Suprapubic skin (tissue), 4 donors: Measurements from ENCODE around the gene LMTK2. TPM values are rescaled to one million over a fixed set of nuclear protein-coding genes. Genes with fewer than 3 reads are reported as not detected.
A peak's percentile ranks its signal among the peaks of the same experiment; 100 is the strongest.

Source experiments
- DNase-seq, 2 donors: peaks; one replicate each; pipeline ENCODE4 v3.0.0-alpha.2; 2019; ENCODE audit warnings: low spot score in 2 of 2
- H3K27ac ChIP-seq: fragments of 200-600 bp; sonication (generic); one replicate; pipeline ENCODE4 v1.5.1; 2019
- H3K27me3 ChIP-seq: fragments of 200-600 bp; sonication (generic); one replicate; pipeline ENCODE4 v1.5.1; 2019
- H3K36me3 ChIP-seq: fragments of 200-600 bp; sonication (generic); one replicate; pipeline ENCODE4 v1.5.1; 2019
- H3K4me1 ChIP-seq: fragments of 200-600 bp; sonication (generic); one replicate; pipeline ENCODE4 v1.5.1; 2019
- H3K4me3 ChIP-seq: fragments of 200-600 bp; sonication (generic); one replicate; pipeline ENCODE4 v1.5.1; 2019; ENCODE audit warnings: mild to moderate bottlenecking
- H3K9me3 ChIP-seq: fragments of 200-600 bp; sonication (generic); one replicate; pipeline ENCODE4 v1.5.1; 2019
- EP300 ChIP-seq: sonication (generic); formaldehyde crosslinking; IDR thresholded peaks from one replicate; pipeline ENCODE4 v1.6.1; 2017; ENCODE audit warnings: antibody characterized with exemption
- POLR2A ChIP-seq, 2 donors: fragments of 450-650 bp; IDR thresholded peaks; one replicate each; pipeline ENCODE4 v1.6.1; 2017; ENCODE audit warnings: antibody characterized with exemption in 2 of 2, mild to moderate bottlenecking in 2 of 2, moderate library complexity in 2 of 2
- POLR2AphosphoS5 ChIP-seq, 3 donors: sonication (generic); formaldehyde crosslinking; IDR thresholded peaks; one replicate each; pipeline ENCODE4 v1.6.1; 2017; ENCODE audit warnings: antibody characterized with exemption in 3 of 3
- WGBS: methylation state at CpG from one replicate; pipeline ENCODE4 v1.1.5; 2018; 5-methylcytosine and 5-hydroxymethylcytosine counted together
- total RNA-seq, 4 donors: library from RNA; depleted of rRNA; stranded (reverse); fragments of >200 nt; gene quantifications; one replicate each; pipeline ENCODE4 v1.1.0, GENCODE V29; 2016
- TF ChIP-seq, protein P1 (sequence below), 2 donors: fragments of 200-600 bp in 1 of 2; fragments of 450-650 bp in 1 of 2; sonication (generic) in 1 of 2; IDR thresholded peaks; one replicate each; pipeline ENCODE4 v1.5.1; 2016 to 2019; ENCODE audit warnings: antibody characterized with exemption in 2 of 2, mild to moderate bottlenecking in 1 of 2, moderate library complexity in 1 of 2

The LMTK2 gene
- total RNA-seq, 4 donors from 2014 or later = 34.0 to 45.1 (median 39.8) TPM

DNA sequence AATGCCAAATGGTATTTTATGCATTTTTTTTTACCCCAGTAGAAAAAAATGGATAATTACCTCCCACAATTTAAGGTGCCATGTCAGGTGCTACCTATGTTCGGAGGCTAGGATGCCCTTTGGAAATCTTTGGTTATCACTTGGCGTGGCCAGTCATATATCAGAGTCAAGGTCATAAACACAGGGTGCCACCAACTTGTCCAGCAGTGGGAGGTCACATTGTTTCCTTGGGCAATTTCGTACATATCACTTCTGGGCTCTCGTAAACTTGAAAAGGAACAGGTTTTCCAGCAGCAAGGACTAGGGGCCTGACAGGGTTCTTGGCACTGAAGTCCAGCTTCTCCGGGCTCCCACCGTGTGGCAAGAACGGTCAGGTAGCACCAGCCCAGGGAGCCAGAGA, 56.6 kb downstream of the LMTK2 start:
- Histone ChIP-seq H3K36me3 (peaks cover 5% of the 10 kb centered on the region), H3K9me3 (no peaks in the 10 kb centered on the region), H3K27ac (peak overlapping the region; percentile 7), H3K4me1 (peaks cover 23% of the 10 kb centered on the region), H3K27me3 (no peaks in the 10 kb centered on the region), H3K4me3 (no peak overlapping the region)
- 85% methylated on average over 7 of the region's 7 CpGs for WGBS
- DNase-seq = no peak
- TF ChIP-seq POLR2A (IDR thresholded peaks at IDR 0.05) = no peak
- TF ChIP-seq POLR2AphosphoS5 (IDR thresholded peaks at IDR 0.05) = no peak
- TF ChIP-seq EP300 = no peak
- TF ChIP-seq, protein P1, sequence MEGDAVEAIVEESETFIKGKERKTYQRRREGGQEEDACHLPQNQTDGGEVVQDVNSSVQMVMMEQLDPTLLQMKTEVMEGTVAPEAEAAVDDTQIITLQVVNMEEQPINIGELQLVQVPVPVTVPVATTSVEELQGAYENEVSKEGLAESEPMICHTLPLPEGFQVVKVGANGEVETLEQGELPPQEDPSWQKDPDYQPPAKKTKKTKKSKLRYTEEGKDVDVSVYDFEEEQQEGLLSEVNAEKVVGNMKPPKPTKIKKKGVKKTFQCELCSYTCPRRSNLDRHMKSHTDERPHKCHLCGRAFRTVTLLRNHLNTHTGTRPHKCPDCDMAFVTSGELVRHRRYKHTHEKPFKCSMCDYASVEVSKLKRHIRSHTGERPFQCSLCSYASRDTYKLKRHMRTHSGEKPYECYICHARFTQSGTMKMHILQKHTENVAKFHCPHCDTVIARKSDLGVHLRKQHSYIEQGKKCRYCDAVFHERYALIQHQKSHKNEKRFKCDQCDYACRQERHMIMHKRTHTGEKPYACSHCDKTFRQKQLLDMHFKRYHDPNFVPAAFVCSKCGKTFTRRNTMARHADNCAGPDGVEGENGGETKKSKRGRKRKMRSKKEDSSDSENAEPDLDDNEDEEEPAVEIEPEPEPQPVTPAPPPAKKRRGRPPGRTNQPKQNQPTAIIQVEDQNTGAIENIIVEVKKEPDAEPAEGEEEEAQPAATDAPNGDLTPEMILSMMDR (IDR thresholded peaks at IDR 0.05) = no peak

DNA sequence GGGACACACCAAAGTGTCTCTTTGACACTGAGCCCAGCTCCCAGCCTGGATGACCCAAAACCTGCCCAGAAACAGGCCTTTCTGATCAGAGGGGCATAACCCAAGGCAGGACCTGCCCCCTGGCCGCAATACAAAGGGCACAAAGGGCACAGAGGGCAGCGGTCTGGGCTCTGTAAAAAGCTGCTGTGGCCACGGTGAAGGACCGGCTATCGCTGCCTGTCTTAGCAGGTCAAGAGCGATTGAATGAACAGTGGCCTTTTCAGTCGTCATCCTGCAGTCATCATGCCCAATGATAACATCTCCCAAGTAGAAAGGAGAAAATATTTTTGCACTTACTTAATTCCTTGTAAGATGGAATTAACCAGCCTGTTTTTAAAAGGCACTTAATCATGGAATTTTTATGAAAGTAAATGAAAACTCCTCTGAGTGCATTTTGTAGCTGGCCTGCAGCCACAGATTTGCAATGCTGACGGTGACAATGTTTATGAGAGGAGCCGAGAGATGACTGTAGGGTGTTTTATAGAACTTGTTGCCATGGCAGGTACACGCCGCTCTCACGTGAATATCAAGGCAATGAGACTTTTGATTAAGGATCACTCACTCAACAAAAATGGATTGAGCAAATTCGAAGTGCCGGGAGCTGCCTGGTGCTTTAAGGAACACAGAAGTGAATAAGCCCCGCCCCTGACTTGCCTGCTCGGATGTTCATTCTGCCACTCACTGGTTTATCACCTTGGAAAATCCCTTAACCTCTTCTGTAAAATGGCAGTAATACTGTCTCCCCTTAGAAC, 57.2 kb downstream of the LMTK2 start:
- DNase-seq = no peak
- peaks cover 23% of the 10 kb centered on the region for H3K4me1 ChIP-seq
- H3K27me3 ChIP-seq = no peaks in the 10 kb centered on the region
- H3K27ac ChIP-seq = peak overlapping the region; percentile 7
- no peak for TF ChIP-seq POLR2A (IDR thresholded peaks at IDR 0.05)
- TF ChIP-seq, protein P1 (IDR thresholded peaks at IDR 0.05) = no peak
- no peak for TF ChIP-seq POLR2AphosphoS5 (IDR thresholded peaks at IDR 0.05)
- TF ChIP-seq EP300 = no peak
- no peak overlapping the region for H3K4me3 ChIP-seq
- H3K9me3 ChIP-seq = no peaks in the 10 kb centered on the region
- H3K36me3 ChIP-seq = peaks cover 4% of the 10 kb centered on the region
- WGBS = 63% methylated on average over 15 of the region's 16 CpGs

DNA sequence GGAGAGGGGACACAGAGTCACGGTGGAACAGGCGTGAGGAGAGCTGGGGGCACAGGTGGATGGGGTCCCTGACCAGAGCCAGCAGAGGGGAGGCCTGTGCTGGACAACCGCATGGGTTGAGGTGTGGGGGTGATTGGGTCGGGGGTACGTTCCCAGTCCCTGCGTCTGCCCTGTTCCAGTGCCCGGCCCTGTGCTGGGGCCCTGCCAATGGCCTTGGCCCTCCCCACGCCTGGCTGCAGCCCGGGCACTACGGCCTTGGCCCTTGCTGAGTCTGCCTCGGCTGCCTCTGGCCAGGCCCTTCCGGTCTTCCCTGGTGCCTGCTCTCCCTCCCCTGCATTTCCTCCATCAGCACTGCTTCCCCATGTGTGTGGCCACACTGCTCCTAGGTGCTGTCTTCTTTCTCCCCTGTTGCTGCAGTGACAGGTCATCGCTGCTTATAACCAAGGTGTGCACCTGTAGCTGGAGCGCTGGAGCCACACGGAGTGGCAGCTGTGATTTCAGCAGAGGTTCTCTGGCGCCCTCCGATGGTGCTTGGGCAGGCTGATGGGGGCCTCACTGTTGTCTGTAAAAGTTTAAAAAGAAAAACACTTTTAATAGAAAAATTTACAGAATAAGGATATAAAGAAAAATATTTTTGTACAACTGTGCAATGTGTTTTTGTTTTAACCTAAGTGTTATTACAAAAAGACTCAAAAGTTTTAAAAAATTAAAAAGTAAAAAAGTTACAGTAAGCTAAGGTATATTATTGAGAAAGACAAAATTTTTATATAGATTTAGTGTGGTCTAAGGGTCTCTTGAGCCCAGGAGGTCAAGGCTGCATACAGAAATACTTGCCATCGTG, 59.4 kb downstream of the LMTK2 start:
- Histone ChIP-seq H3K4me1 (peaks cover 20% of the 10 kb centered on the region), H3K27ac (no peak overlapping the region), H3K27me3 (no peaks in the 10 kb centered on the region), H3K9me3 (no peaks in the 10 kb centered on the region), H3K4me3 (no peak overlapping the region), H3K36me3 (peaks cover 3% of the 10 kb centered on the region)
- WGBS = 73% methylated on average over 17 of the region's 18 CpGs
- no peak for DNase-seq
- TF ChIP-seq, protein P1 (IDR thresholded peaks at IDR 0.05) = peak in 1 of 2 donors; percentile 47
- no peak for TF ChIP-seq POLR2A (IDR thresholded peaks at IDR 0.05)

DNA sequence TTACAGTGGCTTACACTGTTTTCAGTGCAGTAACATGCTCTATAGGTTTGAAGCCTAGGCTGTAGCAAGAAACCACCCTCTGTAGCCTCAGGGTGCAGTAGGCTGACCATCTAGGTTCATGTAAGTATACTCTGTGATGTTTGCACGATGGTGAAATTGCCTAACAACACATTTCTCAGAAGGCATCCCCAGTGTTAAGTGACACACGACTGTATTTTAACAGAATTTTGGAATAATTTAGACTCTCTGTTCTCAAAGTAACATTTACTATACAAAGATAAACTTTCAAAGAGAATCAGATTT, 60.0 kb downstream of the LMTK2 start:
- H3K27ac ChIP-seq = no peak overlapping the region
- DNase-seq = no peak
- 76% methylated on average over 2 of the region's 2 CpGs for whole genome bisulfite sequencing
- no peak overlapping the region for H3K4me3 ChIP-seq
- TF ChIP-seq EP300 (no peak), POLR2A (IDR thresholded peaks at IDR 0.05) (no peak)
- TF ChIP-seq, protein P1 (IDR thresholded peaks at IDR 0.05) = no peak
- H3K9me3 ChIP-seq = no peaks in the 10 kb centered on the region
- H3K27me3 ChIP-seq = no peaks in the 10 kb centered on the region
- H3K4me1 ChIP-seq = peaks cover 20% of the 10 kb centered on the region
- H3K36me3 ChIP-seq = peaks cover 9% of the 10 kb centered on the region

DNA sequence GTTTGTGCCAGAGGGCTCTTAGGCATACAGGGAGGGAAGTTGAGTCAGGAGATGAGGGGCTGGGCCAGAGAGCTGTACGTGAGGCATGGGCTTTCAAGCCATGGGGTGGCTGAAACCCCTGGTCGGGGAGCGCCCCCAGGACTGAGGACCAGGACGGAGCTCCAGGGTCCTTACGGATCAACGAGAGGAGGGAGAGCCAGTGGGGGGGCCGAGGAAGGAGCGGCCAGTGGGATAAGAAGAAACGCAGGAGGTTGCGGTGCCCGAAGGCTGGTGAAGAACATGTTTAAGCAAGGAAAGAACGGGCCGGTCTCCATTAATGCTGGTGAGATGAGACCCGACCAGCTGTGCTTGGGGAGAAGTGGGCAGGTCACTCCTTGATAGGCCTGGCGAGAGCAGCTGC, 61.0 kb downstream of the LMTK2 start:
- peaks cover 20% of the 10 kb centered on the region for H3K4me1 ChIP-seq
- DNase-seq = no peak
- peaks cover 13% of the 10 kb centered on the region for H3K36me3 ChIP-seq
- H3K9me3 ChIP-seq = no peaks in the 10 kb centered on the region
- H3K27me3 ChIP-seq = no peaks in the 10 kb centered on the region
- TF ChIP-seq POLR2AphosphoS5 (IDR thresholded peaks at IDR 0.05) (no peak), POLR2A (IDR thresholded peaks at IDR 0.05) (no peak), EP300 (no peak)
- TF ChIP-seq, protein P1 (IDR thresholded peaks at IDR 0.05) = no peak
- WGBS = 92% methylated on average over 15 of the region's 15 CpGs
- no peak overlapping the region for H3K27ac ChIP-seq
- H3K4me3 ChIP-seq = no peak overlapping the region
